ENCODE results near the gene YPEL2. TPM values are rescaled to one million over a fixed set of nuclear protein-coding genes. Genes with fewer than 3 reads are reported as not detected.

Gene YPEL2
- total RNA-seq, 1 experiment from 2014 or later = 2.2 TPM

- Mint-ChIP-seq H3K4me1 (peaks cover 3% of the 10 kb centered on the region), H3K27ac (no peak overlapping the region)
- POLR2A ChIA-PET = interaction anchor here (1.4 kb wide), 1 partner anchor 107 kb away, joined by 3 read pairs; no protein-coding TSS in a partner anchor
These were observed 108.3 kb downstream of the YPEL2 start for GRCh38 chr17:59439741-59440211.

GRCh38 chr17:59440757-59441463 is 109.5 kb downstream of the YPEL2 start:
- H3K27me3 Mint-ChIP-seq (ENCODE audit: low read depth) = no peaks in the 10 kb centered on the region; the same call in 1 of the 2 replicates
- CTCF ChIA-PET = interaction anchor here (0.6 to 5.7 kb wide), 14 partner anchors 11 to 130 kb away, joined by 3 to 53 read pairs (median 4); no protein-coding TSS in a partner anchor
- POLR2A ChIA-PET = interaction anchor here (1.4 kb wide), 1 partner anchor 109 kb away, joined by 3 read pairs; no protein-coding TSS in a partner anchor
- H3K4me1 Mint-ChIP-seq = peaks cover 3% of the 10 kb centered on the region
- TF ChIP-seq GABPB1 (CRISPR knock-in tag; IDR thresholded peaks at IDR 0.05) (0 out of 2 replicates have a peak, but pooled peaks have one; percentile 12), ZSCAN18 (CRISPR knock-in tag; IDR thresholded peaks at IDR 0.05) (no peak), CTCF (IDR thresholded peaks at IDR 0.05) (peak; percentile 79)
- no peaks in the 10 kb centered on the region; the same call in 1 of the 2 replicates for H3K9me3 Mint-ChIP-seq
- no peak overlapping the region for H3K27ac Mint-ChIP-seq
- ATAC-seq (peak; percentile 98), DNase-seq (ENCODE audit: low spot score) (peak; percentile 91)
- no peaks in the 10 kb centered on the region for H3K36me3 Mint-ChIP-seq
- no peak overlapping the region for H3K4me3 Mint-ChIP-seq

More at GRCh38 chr17:59439741-59440211, 108.3 kb downstream of the YPEL2 start:
- ATAC-seq (no peak), DNase-seq (ENCODE audit: low spot score) (no peak)
- CTCF ChIA-PET = interaction anchor here (0.9 to 5.7 kb wide), 5 partner anchors 12 to 129 kb away, joined by 3 to 53 read pairs (median 10); no protein-coding TSS in a partner anchor
- no peak for TF ChIP-seq KAT7 (CRISPR knock-in tag; IDR thresholded peaks at IDR 0.05; ENCODE audit: borderline replicate concordance)
- no peak for TF ChIP-seq MXD4 (CRISPR knock-in tag; IDR thresholded peaks at IDR 0.05; ENCODE audit: borderline replicate concordance)
- TF ChIP-seq RORB (CRISPR knock-in tag; IDR thresholded peaks at IDR 0.05) = no peak
- TF ChIP-seq NFYB (CRISPR knock-in tag; conservative IDR thresholded peaks at IDR 0.05; ENCODE audit: low read depth) = no peak
- TF ChIP-seq USF2 (CRISPR knock-in tag; IDR thresholded peaks at IDR 0.05) = no peak
- no peak for TF ChIP-seq USF1 (CRISPR knock-in tag; IDR thresholded peaks at IDR 0.05)
- no peak for TF ChIP-seq ZNF317 (CRISPR knock-in tag; IDR thresholded peaks at IDR 0.05; ENCODE audit: borderline replicate concordance, low read depth)
- TF ChIP-seq FOXJ3 (CRISPR knock-in tag; IDR thresholded peaks at IDR 0.05; ENCODE audit: borderline replicate concordance) = no peak
- TF ChIP-seq IRF2 (CRISPR knock-in tag; IDR thresholded peaks at IDR 0.05; ENCODE audit: borderline replicate concordance, low read depth) = no peak
- TF ChIP-seq ATF1 (CRISPR knock-in tag; IDR thresholded peaks at IDR 0.05) = no peak
- TF ChIP-seq FOXP4 (CRISPR knock-in tag; IDR thresholded peaks at IDR 0.05) = no peak
- Mint-ChIP-seq H3K4me3 (no peak overlapping the region), H3K9me3 (no peaks in the 10 kb centered on the region; the same call in 1 of the 2 replicates), H3K36me3 (no peaks in the 10 kb centered on the region), H3K27me3 (ENCODE audit: low read depth) (no peaks in the 10 kb centered on the region; the same call in 1 of the 2 replicates)

Measured in WTC11 (cell line).